H9 (cell line): ENCODE measurements around the gene KLHL10. TPM values are rescaled to one million over a fixed set of nuclear protein-coding genes. Genes with fewer than 3 reads are reported as not detected.
A peak's percentile ranks its signal among the peaks of the same experiment; 100 is the strongest.

ENCODE experiments used
- DNase-seq: peaks from one replicate; pipeline ENCODE4 v3.0.0-alpha.2; 2017
- H2AFZ ChIP-seq: one replicate; pipeline ENCODE4 v1.6.1; 2013; ENCODE audit warnings: mild to moderate bottlenecking, low read length, control low read depth, moderate library complexity
- H2AK5ac ChIP-seq: 2 replicates; pipeline ENCODE4 v1.6.1; 2013; ENCODE audit warnings: low read length, control low read depth, mixed read lengths; ENCODE audit not compliant: insufficient read length
- H2BK120ac ChIP-seq: one replicate; pipeline ENCODE4 v1.6.1; 2013; ENCODE audit warnings: low read depth, mild to moderate bottlenecking, low read length, control low read depth, inconsistent platforms; ENCODE audit not compliant: poor library complexity, severe bottlenecking
- H2BK12ac ChIP-seq: 2 replicates; pipeline ENCODE4 v1.6.1; 2013; ENCODE audit warnings: low read length, control low read depth, mixed read lengths, low read depth; ENCODE audit not compliant: insufficient read length
- H2BK15ac ChIP-seq: 2 replicates; pipeline ENCODE4 v1.6.1; 2013; ENCODE audit warnings: low read depth, low read length, control low read depth
- H2BK20ac ChIP-seq: one replicate; pipeline ENCODE4 v1.6.1; 2013; ENCODE audit warnings: low read depth, mild to moderate bottlenecking, low read length, control low read depth, inconsistent platforms; ENCODE audit not compliant: poor library complexity, severe bottlenecking
- H2BK5ac ChIP-seq: 2 replicates; pipeline ENCODE4 v1.6.1; 2013; ENCODE audit warnings: low read length, control low read depth, mixed read lengths; ENCODE audit not compliant: insufficient read length
- H3K14ac ChIP-seq: 2 replicates; pipeline ENCODE4 v1.6.1; 2013; ENCODE audit warnings: low read length, control low read depth; ENCODE audit not compliant: insufficient read depth
- H3K18ac ChIP-seq: 2 replicates; pipeline ENCODE4 v1.6.1; 2013; ENCODE audit warnings: low read depth, mild to moderate bottlenecking, mixed read lengths, low read length, control low read depth; ENCODE audit not compliant: insufficient read length
- H3K23ac ChIP-seq: 2 replicates; pipeline ENCODE4 v1.6.1; 2013; ENCODE audit warnings: low read length, control low read depth, mixed read lengths, low read depth; ENCODE audit not compliant: insufficient read length
- H3K23me2 ChIP-seq: 2 replicates; pipeline ENCODE4 v1.6.1; 2013; ENCODE audit warnings: low read depth, mild to moderate bottlenecking, mixed read lengths, low read length, control low read depth; ENCODE audit not compliant: insufficient read length, poor library complexity, severe bottlenecking
- H3K27ac ChIP-seq: 2 replicates; pipeline ENCODE4 v1.5.1; 2013; ENCODE audit warnings: low read length, control low read depth, mixed read lengths, low read depth; ENCODE audit not compliant: insufficient read length
- H3K27me3 ChIP-seq: 2 replicates; pipeline ENCODE4 v1.6.1; 2013; ENCODE audit warnings: low read length, control low read depth, inconsistent platforms; ENCODE audit not compliant: insufficient read depth
- H3K4ac ChIP-seq: 2 replicates; pipeline ENCODE4 v1.6.1; 2013; ENCODE audit warnings: low read depth, mild to moderate bottlenecking, control low read depth, inconsistent platforms, low read length, moderate library complexity
- H3K4me1 ChIP-seq: 2 replicates; pipeline ENCODE4 v1.6.1; 2013; ENCODE audit warnings: low read length, control low read depth, inconsistent platforms; ENCODE audit not compliant: insufficient read depth
- H3K4me2 ChIP-seq: 2 replicates; pipeline ENCODE4 v1.6.1; 2013; ENCODE audit warnings: low read length, control low read depth, mixed read lengths; ENCODE audit not compliant: insufficient read length, insufficient read depth
- H3K56ac ChIP-seq: 2 replicates; pipeline ENCODE4 v1.6.1; 2013; ENCODE audit warnings: low read depth, mild to moderate bottlenecking, mixed read lengths, low read length, control low read depth; ENCODE audit not compliant: insufficient read length
- H3K79me1 ChIP-seq: 2 replicates; pipeline ENCODE4 v1.6.1; 2013; ENCODE audit warnings: low read depth, mild to moderate bottlenecking, moderate library complexity, low read length, control low read depth, inconsistent platforms; ENCODE audit not compliant: insufficient read depth, poor library complexity, severe bottlenecking
- H3K79me2 ChIP-seq: 2 replicates; pipeline ENCODE4 v1.6.1; 2013; ENCODE audit warnings: low read length, control low read depth, inconsistent platforms; ENCODE audit not compliant: insufficient read depth
- H3K9ac ChIP-seq: 2 replicates; pipeline ENCODE4 v1.6.1; 2013; ENCODE audit warnings: low read length, control low read depth, mixed read lengths; ENCODE audit not compliant: insufficient read length; ENCODE audit errors: extremely low read depth
- H3K9me3 ChIP-seq: one replicate; pipeline ENCODE4 v1.6.1; 2013; ENCODE audit warnings: low read depth, low read length, inconsistent platforms; ENCODE audit not compliant: control insufficient read depth
- H3T11ph ChIP-seq: one replicate; pipeline ENCODE4 v1.6.1; 2013; ENCODE audit warnings: mild to moderate bottlenecking, low read length, control low read depth, inconsistent platforms
- H4K20me1 ChIP-seq: one replicate; pipeline ENCODE4 v1.6.1; 2013; ENCODE audit not compliant: control insufficient read depth, insufficient read length, insufficient read depth
- H4K5ac ChIP-seq: 2 replicates; pipeline ENCODE4 v1.6.1; 2013; ENCODE audit warnings: low read depth, mild to moderate bottlenecking, mixed read lengths, low read length, control low read depth; ENCODE audit not compliant: insufficient read length
- H4K8ac ChIP-seq: replicated peaks from 2 replicates; pipeline ENCODE4 v1.6.1; 2013; ENCODE audit warnings: low read length, control low read depth, mixed read lengths, low read depth; ENCODE audit not compliant: insufficient read length
- H4K91ac ChIP-seq: 2 replicates; pipeline ENCODE4 v1.6.1; 2013; ENCODE audit warnings: low read depth, mild to moderate bottlenecking, moderate library complexity, mixed read lengths, low read length, control low read depth; ENCODE audit not compliant: insufficient read length
- H3K27ac Mint-ChIP-seq, 3 experiments: 2 replicates in 2 of 3; 3 replicates in 1 of 3; pipeline ENCODE4 v1.8.0; 2020 to 2021; ENCODE audit warnings: mixed read lengths in 3 of 3, mild to moderate bottlenecking in 1 of 3, moderate library complexity in 1 of 3
- H3K27me3 Mint-ChIP-seq: 2 replicates; pipeline ENCODE4 v1.8.0; 2021; ENCODE audit warnings: low read depth, mild to moderate bottlenecking, moderate library complexity, mixed read lengths
- H3K36me3 Mint-ChIP-seq, 3 experiments: 2 replicates in 2 of 3; 3 replicates in 1 of 3; pipeline ENCODE4 v1.8.0; 2020 to 2021; ENCODE audit warnings: low read depth in 3 of 3, mixed read lengths in 3 of 3; ENCODE audit not compliant: insufficient read depth in 1 of 3
- H3K4me1 Mint-ChIP-seq, 2 experiments: 2 replicates each; pipeline ENCODE4 v1.8.0; 2020; ENCODE audit warnings: mixed read lengths in 2 of 2
- H3K4me3 Mint-ChIP-seq, 2 experiments: 2 replicates in 1 of 2; 3 replicates in 1 of 2; pipeline ENCODE4 v1.8.0; 2020 to 2021; ENCODE audit warnings: mild to moderate bottlenecking in 2 of 2, mixed read lengths in 2 of 2, moderate library complexity in 1 of 2
- H3K9me3 Mint-ChIP-seq, 2 experiments: 2 replicates in 1 of 2; 3 replicates in 1 of 2; pipeline ENCODE4 v1.8.0; 2020; ENCODE audit warnings: mild to moderate bottlenecking in 2 of 2, mixed read lengths in 2 of 2, moderate library complexity in 1 of 2
- WGBS: extraction: QIAGEN DNeasy Blood & Tissue Kit; methylation state at CpG from one replicate; pipeline ENCODE4 v1.1.7; 2013; ENCODE audit warnings: missing lambda C conversion rate, low lambda C conversion rate, mixed read lengths; ENCODE audit not compliant: insufficient read length; ENCODE audit errors: extremely low coverage; 5-methylcytosine and 5-hydroxymethylcytosine counted together
- total RNA-seq: library from RNA; stranded (reverse); gene quantifications from 2 replicates; pipeline ENCODE4 v1.2.1, GENCODE V29; 2021
- TF ChIP-seq, protein P1 (sequence below): fragments of 200-600 bp; sonication (generic); conservative IDR thresholded peaks from 3 replicates; pipeline ENCODE4 v1.8.0; 2021; ENCODE audit warnings: antibody characterized with exemption, mild to moderate bottlenecking

The KLHL10 gene
- total RNA-seq, 1 experiment from 2014 or later: 0.46 TPM

- Histone ChIP-seq H2BK12ac (no peak overlapping the region), H3K4me1 (peaks cover 8% of the 10 kb centered on the region; the same call in 1 of the 2 replicates), H3K9ac (no peak overlapping the region), H3K27me3 (peaks cover 4% of the 10 kb centered on the region; the same call in 1 of the 2 replicates), H3T11ph (no peak overlapping the region), H3K14ac (no peak overlapping the region), H3K27ac (no peak overlapping the region), H3K23ac (no peak overlapping the region), H3K18ac (no peak overlapping the region), H3K9me3 (no peaks in the 10 kb centered on the region), H4K5ac (no peak overlapping the region), H2BK20ac (no peak overlapping the region), H3K23me2 (peaks cover 6% of the 10 kb centered on the region), H2BK5ac (no peak overlapping the region), H2AFZ (no peak overlapping the region), H2AK5ac (no peak overlapping the region), H2BK15ac (no peak overlapping the region), H3K79me1 (no peaks in the 10 kb centered on the region), H4K8ac (no peak overlapping the region), H3K56ac (no peak overlapping the region), H4K20me1 (no peaks in the 10 kb centered on the region), H2BK120ac (no peak overlapping the region), H3K79me2 (no peaks in the 10 kb centered on the region), H4K91ac (no peak overlapping the region), H3K4me2 (peak overlapping the region; percentile 52), H3K4ac (no peak overlapping the region)
- H3K27me3 Mint-ChIP-seq: peaks cover 35% of the 10 kb centered on the region
- H3K4me3 Mint-ChIP-seq: 0 out of 5 replicates have a peak overlapping the region, but pooled peaks of 1 of the 2 experiments have one; percentile 20
- no peaks in the 10 kb centered on the region; a peak in 1 of 5 replicates for H3K9me3 Mint-ChIP-seq
- no peak for DNase-seq
- WGBS: no CpG with 5 or more reads among the region's 5 CpGs
- TF ChIP-seq, protein P1, sequence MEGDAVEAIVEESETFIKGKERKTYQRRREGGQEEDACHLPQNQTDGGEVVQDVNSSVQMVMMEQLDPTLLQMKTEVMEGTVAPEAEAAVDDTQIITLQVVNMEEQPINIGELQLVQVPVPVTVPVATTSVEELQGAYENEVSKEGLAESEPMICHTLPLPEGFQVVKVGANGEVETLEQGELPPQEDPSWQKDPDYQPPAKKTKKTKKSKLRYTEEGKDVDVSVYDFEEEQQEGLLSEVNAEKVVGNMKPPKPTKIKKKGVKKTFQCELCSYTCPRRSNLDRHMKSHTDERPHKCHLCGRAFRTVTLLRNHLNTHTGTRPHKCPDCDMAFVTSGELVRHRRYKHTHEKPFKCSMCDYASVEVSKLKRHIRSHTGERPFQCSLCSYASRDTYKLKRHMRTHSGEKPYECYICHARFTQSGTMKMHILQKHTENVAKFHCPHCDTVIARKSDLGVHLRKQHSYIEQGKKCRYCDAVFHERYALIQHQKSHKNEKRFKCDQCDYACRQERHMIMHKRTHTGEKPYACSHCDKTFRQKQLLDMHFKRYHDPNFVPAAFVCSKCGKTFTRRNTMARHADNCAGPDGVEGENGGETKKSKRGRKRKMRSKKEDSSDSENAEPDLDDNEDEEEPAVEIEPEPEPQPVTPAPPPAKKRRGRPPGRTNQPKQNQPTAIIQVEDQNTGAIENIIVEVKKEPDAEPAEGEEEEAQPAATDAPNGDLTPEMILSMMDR: no peak
- peaks cover 27 to 43% of the 10 kb centered on the region in 2 experiments for H3K4me1 Mint-ChIP-seq
- H3K27ac Mint-ChIP-seq: no peak overlapping the region
- no peaks in the 10 kb centered on the region; a peak in 1 of 7 replicates for H3K36me3 Mint-ChIP-seq
Observed at GRCh38 chr17:41794540-41794975, 43.1 kb upstream of the KLHL10 start.
